IPS DF 19.7 (cell line): ENCODE measurements around the gene CNTN5.
A peak's percentile ranks its signal among the peaks of the same experiment; 100 is the strongest.

Source experiments
- DNase-seq: peaks from one replicate; pipeline ENCODE4 v3.0.0-alpha.2; 2013; ENCODE audit warnings: low read depth, low spot score

The CNTN5 gene

GRCh38 chr11:99170591-99170990 lies 149.8 kb downstream of the CNTN5 start:
- no peak for DNase-seq

- no peak for DNase-seq
These were observed 150.6 kb downstream of the CNTN5 start for GRCh38 chr11:99171330-99171729.

DNA sequence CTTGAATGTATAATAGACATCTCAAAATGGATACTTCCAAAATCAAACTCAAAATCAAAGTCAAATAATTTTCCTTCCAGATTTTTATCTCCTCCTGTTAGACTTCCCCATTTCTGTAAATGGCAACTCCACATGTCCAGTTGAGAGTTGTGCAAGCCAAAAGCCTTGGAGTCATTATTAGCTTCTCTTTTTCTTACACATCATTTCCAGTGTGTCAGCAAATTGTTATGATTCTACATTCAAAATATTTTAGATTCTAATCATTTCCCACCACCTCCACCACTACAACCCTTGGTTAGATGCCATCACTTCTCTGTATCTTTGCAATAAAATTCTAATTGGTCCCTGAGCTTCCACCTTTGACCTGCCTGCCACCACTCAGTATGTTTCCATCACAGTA lies 155.7 kb downstream of the CNTN5 start:
- no peak for DNase-seq

DNA sequence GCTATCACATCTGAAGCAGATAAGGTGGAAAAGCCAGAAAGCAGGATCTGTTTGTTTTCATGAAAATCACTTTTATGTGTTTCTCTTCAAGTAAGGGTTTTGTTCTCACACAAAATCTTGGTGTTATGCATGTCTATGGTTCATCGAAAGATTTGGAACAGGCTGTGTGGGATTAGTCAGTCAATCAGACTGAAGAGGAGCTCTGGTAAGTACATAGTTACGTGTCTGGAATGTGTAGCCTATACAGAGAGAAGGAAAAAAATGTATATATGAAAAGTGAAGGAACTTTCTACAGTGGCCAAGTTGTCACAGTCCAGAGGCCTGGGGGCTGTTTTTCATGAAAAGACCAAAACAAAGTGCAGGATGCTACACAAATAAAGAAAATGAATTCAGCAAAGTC lies 156.7 kb downstream of the CNTN5 start:
- DNase-seq, result no peak

DNA sequence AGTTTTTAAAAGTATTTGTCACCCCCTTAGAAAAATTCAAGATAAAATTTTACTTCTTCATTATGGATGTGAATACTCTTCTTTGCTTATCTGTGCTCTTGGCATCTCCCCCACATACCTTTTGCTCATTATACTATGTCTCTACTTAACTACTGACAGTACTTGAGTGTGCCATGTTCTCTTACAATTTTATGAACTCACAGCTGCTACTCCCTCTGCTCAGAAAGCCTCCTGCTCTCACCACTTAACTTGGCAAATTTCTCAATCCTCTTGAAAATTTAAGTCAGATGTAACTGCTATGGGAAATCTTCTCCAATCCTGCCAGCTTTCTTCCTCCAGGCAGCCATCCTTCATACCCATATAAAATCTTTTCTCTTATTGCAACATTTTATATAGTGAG lies 163.4 kb downstream of the CNTN5 start:
- no peak for DNase-seq

- DNase-seq, result no peak
These were observed 167.5 kb downstream of the CNTN5 start for GRCh38 chr11:99188221-99188620.

DNA sequence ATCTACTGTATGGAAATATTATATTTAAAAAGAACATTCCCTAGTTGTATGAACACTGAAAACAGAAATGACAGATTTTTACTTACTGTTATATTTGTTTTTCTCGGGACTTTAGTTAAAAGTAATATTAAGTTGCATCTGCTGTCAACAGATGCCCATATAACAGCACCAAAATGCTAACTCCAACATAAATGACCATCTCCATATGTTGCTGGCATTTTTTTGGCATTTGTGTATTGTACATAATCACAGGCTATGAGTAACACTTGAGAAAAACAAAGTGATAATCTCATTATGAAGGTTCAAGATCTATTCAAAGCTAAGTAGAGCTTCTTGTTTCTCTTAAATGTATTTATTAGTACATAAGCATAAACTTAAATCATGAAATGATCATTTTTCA lies 172.0 kb downstream of the CNTN5 start:
- no peak for DNase-seq

- DNase-seq, result no peak
These were observed 176.7 kb downstream of the CNTN5 start for GRCh38 chr11:99197477-99197876.

DNA sequence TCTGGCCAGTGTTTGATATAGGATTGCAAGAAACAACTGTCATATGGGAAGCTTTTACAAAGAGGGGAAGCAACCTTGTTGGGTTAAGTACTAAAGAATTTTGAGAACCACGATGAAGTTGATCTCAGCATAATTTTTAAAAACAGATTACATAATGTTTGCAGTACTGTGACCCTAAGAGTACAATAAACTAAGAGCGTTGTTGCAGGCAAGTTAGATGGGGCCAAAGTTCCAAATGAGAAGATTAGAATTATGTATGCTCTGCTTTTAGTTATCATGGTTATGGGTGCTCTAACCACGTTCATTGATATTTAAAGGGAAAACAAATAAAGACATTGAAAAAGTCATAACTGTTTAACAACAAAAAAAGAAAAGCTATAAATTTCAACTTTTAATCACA lies 177.5 kb downstream of the CNTN5 start:
- no peak for DNase-seq

DNA sequence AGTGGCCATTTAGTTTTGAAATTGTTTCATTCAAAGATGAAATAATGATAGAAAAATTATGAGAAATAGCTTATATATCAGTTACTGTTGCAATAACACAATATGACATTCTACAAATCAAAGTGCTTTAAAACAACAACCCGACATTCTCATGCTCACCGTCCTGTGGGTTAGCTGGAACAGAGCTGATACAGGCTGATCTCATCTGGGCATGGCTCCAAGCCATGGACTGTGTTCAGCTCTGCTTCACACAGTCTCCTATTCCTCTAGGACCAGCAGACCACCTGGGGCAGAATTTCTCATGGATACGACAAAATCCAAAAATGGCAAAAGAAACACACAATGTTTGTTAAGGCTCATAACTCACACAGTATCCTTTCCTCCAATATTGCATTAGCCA lies 178.6 kb downstream of the CNTN5 start:
- no peak for DNase-seq

DNA sequence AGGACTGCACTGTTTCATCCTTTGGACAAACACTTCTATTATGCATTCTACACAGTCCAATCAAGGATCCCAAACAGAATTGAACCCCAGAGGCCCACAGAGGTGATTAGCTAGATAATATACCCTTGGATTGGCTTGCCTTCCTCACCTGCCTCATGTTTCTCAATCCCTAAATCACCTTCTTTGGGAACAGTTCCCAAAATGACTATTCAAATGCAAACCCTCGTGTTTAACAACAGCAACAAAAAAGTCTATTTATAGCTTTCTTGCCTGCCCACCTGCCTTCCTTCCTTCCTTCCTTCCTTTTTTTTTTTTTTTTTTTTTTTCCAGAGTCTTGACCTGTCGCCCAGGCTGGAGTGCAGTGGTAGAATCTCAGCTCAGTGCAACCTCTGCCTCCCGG lies 180.0 kb downstream of the CNTN5 start:
- DNase-seq, result peak; percentile 47

GRCh38 chr11:99208813-99209212 lies 188.1 kb downstream of the CNTN5 start:
- DNase-seq, result no peak

DNA sequence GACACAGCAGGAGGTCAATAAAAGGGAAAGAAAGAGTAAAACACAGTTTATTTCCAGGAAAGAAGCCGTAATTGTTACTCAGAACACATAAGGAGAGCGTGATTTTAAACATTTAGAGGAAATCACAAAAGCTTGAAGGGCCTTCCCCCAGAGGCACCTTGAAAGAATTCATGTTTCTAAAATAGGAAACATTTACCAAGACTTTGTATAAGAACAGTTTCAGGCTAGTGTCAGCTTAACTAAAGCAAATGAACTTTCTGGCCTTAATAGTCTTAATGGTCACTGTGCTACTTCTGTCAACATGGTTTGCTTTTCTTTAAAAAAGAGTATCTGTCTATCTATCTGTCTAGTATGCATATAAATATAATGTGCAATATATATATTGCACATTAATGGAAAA lies 208.8 kb downstream of the CNTN5 start:
- DNase-seq, result no peak

- no peak for DNase-seq
These were observed 213.8 kb downstream of the CNTN5 start for GRCh38 chr11:99234534-99234933.

DNA sequence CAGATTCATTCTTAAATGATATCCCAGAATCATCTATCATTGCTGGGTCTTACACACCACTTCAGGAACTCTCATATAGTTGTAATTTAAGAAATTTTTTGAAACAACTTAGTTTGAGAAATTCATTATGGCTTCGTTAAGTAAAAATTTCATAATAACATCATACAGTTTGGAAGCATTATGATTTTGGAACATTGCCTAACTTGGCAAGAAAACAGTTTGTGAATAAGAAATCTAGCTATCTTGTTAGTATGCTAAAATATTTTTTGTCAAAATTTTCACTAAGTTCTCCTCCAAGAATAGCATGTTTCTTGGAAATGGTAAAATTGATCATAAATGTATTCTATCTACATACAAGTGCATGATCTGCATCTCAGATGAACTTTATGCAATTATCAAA lies 217.7 kb downstream of the CNTN5 start:
- DNase-seq, result no peak

DNA sequence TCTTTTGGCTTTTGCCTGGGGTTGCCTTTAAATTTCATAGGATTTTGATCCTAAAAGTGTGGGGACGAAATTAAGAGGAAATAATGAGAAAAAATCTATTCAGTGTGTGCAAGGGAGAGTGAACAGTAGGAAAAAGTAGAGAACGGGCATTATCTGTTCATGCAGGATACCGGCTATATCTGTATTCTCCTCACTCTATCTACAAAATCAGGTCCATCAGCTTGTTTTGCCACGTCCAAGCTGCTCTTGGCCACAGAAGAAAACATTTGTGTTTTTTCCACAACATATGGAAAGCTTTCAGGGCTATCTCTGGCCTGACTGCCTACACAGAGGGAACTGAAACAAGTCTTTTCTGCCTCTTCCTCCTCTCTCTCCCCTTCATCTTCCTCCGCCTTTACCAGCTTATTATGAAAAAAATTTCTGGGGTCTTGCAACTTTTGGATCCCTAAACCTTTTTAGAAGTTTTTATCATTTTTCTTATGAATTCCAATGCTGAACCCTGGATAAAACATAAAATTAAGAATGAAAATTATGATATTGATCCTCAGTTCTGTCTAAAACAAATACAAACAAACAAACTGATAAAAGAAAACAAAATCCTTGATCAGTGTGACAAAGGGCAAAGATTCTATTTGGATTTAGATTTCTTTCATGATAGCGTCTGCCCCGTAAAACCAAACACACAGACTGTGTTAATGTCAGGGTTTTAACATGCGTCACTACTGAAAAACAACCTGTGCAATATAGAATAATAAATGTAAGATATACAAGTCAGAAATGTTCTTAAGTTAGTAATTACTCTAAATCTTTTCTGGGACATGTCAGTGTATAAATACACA lies 219.7 kb downstream of the CNTN5 start:
- DNase-seq, result no peak

- no peak for DNase-seq
These were observed 220.3 kb downstream of the CNTN5 start for GRCh38 chr11:99241066-99241465.

DNA sequence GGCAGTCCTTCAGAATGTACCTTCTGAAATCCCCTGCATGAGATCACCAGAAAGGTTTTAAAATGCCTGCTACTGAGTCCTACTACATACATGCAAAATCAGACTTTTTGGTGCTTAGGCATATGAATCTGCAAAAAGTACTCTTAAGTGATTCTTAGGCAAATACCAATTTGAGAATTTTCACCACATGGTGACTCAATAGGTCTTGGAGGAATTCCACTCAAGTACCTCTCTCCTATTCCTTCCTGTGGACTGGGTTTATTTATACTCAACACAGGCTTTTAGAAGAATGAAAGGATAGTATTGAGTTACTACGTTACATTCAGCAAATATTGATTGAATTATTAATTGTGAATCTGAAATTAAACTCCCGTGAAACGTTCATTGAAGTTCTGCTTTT lies 223.9 kb downstream of the CNTN5 start:
- no peak for DNase-seq

- DNase-seq, result no peak
These were observed 225.4 kb downstream of the CNTN5 start for GRCh38 chr11:99246199-99246598.

DNA sequence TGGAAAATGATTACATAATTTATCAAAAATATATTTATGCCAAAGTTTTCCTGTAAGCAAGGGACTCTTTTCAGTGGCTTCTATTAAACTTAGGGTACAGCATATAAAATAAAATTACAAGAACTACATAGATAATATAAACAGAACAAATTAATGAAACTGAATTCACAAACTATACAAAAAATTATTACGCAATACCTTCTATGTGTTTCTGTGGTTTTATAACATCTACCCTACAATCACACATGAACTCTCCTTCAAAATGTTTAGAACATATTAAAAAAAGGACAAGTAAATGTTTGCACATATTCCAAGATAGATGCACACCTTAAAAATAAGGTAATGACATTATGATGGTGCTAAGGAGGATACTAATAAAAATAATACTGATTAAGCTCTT lies 235.9 kb downstream of the CNTN5 start:
- no peak for DNase-seq

GRCh38 chr11:99257131-99257530 lies 236.4 kb downstream of the CNTN5 start:
- no peak for DNase-seq

- peak; percentile 7 for DNase-seq
These were observed 239.9 kb downstream of the CNTN5 start for GRCh38 chr11:99260696-99261095.

DNA sequence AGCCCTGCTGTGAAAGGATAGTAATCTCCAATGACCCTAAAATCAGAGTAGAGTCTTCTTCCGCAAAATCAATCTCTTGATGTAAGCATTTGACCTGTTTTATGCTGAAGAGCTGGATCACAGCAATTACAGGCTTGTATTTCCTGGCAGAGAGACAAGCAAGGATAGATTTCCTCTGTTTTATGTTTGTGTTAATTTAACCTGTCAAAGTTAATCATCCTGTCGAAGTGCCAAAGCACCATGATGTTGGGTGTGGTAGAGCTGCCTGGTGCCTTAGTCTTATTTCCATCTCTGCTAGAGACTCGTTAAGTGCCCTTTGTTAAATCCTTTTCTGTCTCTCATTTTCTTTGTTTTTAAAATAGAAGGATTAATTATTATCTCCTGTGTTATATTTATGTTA lies 248.1 kb downstream of the CNTN5 start:
- DNase-seq, result no peak

DNA sequence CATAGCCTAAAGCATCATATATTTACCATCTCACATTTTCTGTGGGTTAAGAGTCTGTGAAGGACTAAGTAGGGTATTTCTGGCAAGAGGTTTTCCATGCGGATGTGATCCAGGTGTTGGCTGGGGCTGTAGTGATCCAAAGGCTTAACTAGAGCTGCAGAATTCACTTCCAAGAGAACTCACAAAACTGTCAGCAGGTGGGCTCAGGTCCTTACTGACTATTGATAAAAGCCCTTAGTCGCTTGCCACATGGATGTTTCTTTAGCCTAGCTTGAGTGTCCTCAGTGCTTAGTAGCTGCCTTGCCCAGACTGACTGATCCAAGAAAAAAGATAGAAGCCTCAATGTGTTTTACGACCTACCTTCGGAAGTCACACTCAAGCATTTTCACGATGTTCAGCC lies 250.8 kb downstream of the CNTN5 start:
- peak; percentile 71 for DNase-seq
